EH (cell line): ENCODE measurements around the gene NIM1K.
A peak's percentile ranks its signal among the peaks of the same experiment; 100 is the strongest.
"Not testable (repeated sequence)": the region's sequence is repeated elsewhere in the genome, so short reads cannot be mapped to it uniquely, and the experiment has no call there.

Experiments used
- DNase-seq: peaks from one replicate; pipeline ENCODE4 v3.0.0-alpha.2; 2015; ENCODE audit warnings: low read depth

NIM1K gene

DNA sequence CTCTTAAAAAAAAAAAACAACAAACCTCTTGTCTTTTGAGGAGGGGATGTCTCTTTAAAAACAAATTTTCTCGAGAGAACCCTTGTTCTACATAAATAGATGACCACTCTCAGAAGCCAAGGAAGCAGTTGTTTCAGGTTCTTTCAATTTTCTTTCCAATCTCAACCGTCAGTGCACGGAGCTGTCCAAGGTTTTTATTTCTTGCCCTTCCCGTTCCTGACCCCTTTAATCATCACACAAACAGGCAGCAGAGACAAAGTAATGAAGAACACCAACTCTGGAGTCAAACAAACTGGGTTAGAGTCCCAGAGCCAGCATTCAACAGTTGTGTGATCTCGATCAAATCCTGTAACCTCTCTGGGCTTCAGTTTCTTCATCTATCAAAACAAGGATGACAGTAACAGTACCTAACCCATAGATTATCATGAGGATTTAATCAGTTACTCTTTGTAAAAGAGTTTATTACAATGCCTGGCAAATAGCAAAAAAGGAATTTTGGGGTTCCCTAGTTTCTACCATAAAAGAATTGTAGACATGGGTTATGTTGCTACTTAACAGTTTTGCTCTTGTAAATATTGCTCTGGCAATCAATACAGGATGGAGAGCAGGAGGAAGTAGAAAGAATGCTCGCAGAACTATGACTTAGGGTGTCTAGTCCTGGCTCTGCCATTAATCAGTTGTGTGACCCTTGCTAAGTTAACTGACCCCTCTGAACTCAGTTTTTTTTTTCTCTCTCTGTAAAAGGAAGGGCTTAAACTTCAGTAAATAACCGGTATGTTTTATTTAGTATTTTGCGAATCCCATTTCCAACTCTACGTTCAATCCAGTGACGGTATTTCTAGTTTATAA, 1.0 kb upstream of the NIM1K start:
- DNase-seq = peak; percentile 57

DNA sequence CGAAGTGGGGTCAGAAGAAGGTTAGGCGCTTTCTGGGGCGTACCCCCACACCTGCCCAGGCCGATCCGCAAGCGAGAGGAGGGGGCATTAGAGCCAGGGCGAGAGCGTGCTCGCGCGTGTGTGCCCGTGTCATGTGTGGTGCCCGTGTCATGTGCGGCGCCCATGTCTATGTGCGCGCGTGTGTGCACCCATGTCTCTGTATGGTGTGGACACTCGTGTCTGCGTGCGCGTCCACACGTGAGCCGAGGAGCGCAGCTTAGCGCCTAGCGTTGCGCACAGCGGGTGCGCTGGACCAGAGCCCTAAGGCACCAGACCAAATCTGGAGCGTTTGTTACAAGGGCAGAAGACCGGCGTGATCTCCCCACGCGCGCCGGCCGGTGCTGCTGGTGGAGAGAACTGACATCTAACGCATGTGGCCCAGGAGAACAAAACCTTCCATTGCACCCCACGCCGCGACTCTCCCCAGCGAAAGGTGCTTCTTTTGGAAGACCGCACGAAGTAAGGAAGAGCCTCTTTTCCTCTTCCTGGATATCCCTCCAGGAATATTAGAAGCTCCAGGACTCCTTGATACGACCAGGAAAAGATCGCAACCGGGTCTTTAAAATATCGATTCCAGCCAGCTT, 644 bp downstream of the NIM1K start:
- peak; percentile 37 for DNase-seq

DNA sequence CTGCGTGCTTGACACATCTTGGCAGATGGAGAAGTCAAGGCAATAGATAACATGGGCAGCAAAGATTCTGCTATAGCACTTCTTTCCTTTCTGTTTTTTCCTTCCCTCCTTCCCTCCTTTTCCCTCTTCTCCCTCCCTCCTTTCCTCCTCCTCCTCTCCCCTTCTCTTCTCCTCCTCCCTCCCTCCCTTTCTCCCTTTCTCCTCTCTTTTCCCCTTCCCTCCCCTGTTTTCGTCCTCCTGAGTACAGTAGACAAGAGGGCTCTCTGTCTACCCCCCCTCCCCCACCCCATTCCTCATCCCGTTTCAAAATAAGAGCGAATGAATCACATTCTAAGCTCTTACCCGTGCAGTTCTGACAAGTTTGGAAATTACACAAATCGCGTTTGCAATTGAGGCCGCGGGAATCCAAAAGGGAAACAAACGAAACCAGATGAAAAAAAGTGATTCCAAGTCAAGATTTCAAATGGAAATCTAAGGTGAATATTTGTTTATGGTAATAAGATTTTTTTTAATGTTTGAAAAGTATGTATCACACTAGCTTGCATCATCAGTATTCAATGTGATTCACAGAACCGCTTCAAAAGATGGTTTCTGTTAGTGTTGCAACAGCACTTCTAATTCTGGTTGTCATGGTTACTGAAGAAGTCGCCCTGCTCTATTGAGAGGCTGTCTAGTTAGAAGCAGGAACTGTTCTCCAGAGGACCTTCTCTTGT, 1.3 kb downstream of the NIM1K start:
- peak; percentile 91 for DNase-seq

DNA sequence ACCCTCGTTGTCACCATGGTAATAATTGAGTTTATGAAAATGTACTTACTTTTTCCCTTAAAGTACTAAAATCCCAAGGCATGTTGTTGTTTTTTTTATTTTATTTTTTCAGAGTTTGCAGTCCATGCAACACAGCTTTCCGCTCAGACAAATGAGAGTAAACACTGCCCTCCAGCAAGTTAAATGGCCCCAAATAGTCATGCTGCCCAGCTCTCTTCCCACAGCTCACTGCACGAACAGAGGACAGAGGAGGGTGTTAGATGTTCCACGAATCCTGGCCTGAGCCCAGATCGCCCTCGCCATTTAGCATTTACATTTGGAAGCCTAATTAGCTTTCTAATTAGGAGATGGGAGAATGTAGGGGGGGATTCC, 1.9 kb downstream of the NIM1K start:
- no peak for DNase-seq

DNA sequence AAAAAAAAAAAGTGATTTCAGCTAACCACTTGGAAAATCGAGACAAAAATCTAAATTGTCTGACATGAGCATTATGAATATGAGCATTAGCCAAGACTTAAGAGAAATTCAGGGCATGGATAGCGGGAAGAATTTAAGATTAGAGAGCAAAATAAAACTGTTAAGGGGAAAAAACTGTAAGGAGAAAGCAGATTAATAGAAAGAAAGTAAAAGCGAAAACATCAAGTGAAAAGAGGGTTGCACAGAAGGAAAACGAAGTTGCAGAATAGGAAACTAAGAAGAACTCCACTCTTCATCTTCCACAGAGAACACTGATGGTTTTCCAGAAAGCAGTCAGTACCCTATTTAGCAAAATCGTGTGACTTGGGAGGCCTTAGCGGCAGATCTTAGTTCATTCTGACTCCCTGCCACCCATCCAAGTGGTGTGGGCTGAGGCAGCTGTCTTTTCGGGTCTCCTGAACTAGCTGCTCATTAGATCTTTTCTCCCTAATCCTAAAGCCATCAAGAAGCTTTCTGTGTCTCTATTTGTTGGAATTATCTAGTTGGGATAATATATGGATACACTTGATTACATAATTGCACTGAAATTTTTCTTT, 3.7 kb downstream of the NIM1K start:
- DNase-seq = no peak

DNA sequence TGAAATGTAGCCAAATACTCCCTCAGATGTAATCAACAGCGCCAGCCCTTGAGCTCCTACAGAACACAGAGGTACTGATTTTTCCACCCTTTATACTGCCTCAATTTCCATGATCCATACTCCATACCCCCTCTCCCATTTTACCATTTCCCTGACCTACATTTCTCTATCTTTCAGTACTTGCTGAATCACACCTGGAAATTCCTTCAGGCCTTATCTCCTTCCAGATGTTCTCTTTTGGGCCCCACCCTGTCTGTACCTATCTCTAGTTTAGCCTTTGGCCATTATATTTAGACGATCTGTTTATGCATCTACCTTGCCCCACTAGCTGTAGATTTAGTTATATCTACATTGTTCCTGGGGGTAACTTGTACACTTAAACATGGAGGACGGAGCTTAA, 5.5 kb downstream of the NIM1K start:
- no peak for DNase-seq

DNA sequence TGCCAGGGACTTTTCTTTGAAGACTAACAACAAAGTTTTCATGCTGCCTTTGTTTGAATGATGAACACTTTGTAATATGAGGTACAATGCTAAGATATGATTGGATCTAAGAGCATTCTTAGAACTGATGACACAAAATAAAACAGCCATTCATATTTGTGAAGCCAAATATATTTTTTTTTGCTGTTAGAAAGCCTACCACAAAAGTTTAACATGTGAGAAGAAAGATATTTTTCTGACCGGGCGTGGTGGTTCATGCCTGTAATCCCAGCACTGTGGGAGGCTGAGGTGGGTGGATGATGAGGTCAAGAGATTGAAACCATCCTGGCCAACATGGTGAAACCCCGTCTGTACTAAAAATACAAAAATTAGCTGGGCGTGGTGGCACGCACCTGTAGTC, 9.4 kb downstream of the NIM1K start:
- not testable (repeated sequence) for DNase-seq

DNA sequence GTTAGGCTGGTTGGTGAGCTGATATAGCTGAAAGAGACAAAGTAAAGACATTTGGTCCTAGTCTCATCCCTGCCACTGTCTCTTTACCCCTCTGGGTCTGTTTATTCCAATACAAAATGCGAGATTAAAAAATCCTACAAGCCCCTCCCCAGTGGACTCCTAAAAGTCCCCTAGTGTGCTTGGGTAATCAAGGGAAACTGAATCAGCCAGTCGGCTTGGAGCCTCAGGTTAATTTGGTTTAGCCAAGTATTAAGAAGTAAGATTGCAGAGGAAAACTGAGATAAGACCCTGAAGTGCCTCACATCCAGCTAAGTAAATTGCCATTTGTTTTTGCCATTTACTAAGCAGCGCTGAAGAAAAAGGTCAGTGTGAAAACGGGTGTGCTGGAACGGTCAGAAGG, 10.4 kb downstream of the NIM1K start:
- no peak for DNase-seq

DNA sequence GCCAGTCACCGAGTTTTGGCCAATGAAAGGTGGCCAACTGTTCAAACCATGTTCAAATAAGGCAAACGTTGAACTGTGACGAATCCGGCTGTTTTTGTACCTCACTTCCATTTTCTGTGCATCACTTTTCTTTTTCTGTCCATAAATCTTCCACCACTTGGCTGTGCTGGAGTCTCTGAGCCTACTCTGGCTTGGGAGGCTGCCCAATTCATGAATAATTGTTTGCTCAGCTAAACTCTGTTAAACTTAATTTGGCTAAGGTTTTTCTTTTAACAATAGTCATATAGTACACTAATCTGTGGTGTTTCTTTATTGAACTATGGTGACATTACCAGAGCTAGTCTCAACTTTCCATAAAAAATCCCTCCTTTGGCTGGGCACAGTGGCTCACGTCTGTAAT, 11.3 kb downstream of the NIM1K start:
- no peak for DNase-seq

DNA sequence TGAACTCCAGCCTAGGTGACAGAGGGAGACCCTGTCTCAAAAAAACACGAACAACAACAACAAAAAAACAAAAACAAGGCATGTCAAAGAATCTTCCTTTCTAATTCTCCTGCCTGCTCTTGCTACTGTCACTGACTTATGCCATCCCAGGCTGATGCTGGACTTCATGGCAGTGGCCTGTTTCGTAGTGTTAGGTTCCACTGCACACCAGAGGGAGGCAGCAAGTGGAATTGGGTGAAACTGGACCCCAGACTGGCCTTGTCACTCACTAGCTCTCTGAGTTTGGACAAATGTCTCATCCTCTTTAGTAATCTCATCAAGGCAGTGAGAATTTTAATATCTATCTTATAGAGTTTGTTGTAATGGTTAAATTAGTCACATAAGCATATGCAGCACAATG, 12.9 kb downstream of the NIM1K start:
- DNase-seq = no peak

DNA sequence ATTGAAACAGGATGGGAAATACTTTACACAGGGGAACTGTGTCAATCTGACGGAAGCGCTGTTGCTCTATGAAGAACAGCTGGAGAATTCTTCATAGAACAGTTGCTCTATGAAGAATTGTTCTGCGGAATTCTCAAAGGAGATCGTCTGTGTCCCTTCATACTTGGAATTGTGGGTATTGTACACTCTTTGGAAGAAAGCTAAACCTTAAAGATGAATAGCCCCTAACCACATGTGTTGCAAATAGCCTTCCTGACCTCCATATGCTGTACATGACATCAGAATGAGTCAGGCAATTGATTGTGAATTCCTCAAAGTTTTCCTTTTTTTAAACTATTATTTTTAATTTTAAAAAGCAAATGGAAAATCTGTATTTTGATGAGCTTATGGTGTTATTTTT, 15.6 kb downstream of the NIM1K start:
- DNase-seq = no peak

DNA sequence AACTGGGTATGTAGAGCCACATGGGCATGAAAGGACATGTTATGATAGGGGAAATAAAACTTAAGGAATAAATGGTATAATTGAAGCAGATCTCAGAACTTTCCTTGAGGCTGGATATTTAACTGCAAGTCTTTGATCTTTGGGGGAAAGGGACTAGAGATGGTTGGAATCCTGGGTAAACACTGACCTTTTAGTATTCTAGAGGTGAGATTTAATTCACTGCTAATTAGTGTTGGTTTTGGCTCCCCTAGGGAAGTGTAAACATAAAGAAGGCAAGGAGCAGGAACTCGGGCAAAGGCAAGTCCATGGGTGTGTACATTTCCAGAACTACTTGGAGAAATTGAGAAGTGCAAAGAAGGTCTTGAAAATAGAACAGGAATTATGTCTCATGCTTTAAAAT, 16.6 kb downstream of the NIM1K start:
- DNase-seq = no peak

DNA sequence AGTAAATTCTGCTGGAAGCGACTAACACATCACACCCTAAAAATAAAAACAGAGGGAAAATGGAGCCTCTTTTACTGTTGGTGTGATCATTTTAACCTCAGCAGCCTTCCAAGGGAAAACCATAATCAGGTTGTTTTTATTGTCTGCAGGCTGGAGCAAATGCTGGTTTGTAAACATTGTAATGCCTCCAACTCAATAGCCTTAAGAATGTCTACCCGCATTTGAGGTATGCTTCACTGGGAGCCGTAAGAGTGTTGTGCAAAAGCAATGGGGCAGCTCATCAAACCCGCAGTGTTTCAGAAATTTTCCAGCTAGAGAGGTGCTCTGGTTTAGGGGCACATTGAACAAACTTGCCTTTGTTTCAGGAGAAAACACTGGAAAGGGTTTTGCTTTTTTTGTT, 17.0 kb downstream of the NIM1K start:
- no peak for DNase-seq

DNA sequence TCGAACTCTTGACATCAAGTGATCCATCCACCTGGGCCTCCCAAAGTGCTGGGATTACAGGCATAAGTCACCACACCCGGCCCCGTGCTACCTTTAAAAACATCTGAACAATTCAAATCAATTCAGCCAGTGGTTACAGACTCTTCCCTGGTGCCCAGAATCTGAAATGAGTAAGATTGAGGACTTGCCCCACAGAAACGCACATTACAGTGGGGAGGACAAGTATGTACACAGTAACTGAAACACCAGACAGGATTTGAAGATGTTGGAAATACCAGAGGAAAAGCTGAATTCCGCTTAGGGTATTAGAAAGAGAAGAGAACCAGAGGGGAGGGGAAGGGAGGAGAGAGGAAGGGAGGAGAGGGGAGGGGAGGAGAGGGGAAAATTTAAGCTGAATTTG, 17.8 kb downstream of the NIM1K start:
- no peak for DNase-seq

DNA sequence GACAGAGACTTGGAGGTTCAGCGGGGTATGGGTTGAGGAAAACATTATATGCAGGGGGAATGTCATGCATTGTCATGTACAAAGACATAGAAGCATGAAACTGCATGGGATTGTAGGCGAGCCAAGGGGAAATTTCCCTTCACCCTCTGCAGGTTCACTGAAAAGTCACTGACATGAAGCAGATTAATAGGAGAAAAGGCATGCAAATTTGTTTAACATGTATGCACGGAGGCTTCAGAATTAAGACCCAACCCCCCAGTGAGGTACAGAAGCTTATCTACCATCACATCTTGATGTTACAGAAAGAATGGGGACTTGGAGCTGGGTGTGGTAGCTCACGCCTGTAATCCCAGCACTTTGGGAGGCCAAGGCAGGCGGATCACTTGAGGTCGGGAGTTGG, 18.5 kb downstream of the NIM1K start:
- DNase-seq = no peak

DNA sequence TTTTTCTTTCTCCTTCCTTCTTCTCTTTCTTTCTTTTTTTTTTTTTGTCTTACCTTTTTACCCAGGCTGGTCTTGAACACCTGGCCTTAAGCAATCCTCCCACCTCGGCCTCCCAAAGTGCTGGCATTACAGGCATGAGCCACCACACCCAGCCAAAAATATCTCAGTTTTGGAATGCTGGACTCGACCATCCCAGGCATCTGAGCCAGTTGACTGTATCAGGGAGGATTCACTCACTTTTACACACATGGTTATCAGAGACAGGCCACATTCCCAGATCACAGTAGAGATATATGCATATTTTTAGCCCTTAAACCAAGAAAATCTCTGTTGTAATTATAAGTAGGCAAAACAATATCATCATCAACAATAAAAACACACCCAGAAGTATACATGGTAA, 21.9 kb downstream of the NIM1K start:
- peak; percentile 23 for DNase-seq

DNA sequence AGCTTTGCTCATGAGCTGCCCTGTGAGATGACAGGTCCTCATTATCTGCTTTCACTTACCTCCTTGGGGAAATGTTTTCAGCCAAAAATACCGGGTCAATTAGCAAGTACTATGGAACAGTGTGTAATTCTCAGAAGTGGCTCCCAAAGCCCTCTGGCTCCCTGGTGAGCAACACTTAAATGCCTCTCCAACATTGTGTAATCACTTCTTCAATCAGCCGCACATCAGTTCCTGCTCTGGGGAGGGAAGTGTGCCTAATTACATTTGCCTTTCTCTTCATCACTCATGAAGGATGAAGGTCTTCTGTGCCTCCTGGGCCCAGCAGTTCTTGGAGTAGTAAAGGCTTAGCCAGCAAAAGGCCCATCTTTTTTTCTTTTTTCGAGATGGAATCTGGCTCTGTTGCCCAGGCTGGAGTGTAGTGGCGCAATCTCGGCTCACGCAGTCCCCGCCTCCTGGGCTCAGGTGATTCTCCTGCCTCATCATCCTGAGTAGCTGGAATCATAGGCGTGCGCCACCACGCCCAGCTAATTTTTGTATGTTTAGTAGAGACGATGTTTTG, 23.1 kb downstream of the NIM1K start:
- DNase-seq = peak; percentile 37

DNA sequence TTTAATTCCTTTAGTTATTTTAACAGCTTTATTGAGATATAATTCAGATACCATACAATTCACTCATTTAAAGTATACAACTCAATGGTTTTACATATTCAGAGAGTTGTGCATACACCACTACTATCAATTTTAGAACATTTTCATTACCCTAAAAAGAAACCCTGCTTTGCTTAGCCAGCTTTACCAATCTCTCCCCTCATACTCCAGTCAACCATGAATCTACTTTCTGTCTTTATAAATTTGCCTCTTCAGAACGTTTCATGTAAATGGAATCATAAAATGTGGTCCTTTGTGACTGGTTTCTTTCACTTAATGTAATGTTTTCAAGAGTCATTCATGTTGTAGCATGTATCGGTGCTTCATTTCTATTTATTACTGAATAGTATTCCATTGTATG, 24.9 kb downstream of the NIM1K start:
- no peak for DNase-seq

DNA sequence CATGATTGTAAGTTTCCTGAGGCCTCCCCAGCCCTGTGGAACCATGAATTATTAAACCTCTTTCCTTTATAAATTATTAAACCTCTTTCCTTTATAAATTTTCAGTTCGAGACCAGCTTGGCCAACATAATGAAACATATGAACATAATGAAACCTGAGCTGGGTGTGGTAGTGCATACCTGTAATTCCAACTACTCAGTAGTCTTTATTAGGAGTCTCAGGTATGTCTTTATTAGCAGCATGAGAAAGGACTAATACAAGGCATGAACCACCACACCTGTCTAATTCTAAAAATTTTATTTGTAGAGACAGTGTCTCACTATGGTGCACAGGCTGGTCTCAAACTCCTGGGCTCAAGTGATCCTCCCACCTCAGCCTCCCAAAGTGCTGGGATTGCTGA, 27.1 kb downstream of the NIM1K start:
- DNase-seq = no peak

DNA sequence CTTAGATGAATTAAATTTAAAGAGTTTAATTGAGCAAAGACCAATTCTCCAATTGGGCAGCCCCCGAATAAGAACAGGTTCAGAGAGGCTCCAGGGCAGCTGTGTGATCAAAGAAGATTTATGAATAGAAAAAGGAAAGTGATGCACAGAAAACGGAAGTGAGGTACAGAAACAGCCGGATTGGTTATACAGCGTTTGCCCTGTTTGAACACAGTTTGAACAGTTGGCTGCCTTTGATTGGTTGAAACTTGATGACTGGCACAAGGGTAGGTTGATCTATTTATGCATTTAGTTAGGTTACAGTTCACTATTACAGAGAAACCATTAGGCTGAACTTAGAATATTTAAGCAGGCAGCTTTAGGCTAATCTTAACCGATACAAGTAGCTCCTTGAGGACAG, 29.5 kb downstream of the NIM1K start:
- DNase-seq = no peak

DNA sequence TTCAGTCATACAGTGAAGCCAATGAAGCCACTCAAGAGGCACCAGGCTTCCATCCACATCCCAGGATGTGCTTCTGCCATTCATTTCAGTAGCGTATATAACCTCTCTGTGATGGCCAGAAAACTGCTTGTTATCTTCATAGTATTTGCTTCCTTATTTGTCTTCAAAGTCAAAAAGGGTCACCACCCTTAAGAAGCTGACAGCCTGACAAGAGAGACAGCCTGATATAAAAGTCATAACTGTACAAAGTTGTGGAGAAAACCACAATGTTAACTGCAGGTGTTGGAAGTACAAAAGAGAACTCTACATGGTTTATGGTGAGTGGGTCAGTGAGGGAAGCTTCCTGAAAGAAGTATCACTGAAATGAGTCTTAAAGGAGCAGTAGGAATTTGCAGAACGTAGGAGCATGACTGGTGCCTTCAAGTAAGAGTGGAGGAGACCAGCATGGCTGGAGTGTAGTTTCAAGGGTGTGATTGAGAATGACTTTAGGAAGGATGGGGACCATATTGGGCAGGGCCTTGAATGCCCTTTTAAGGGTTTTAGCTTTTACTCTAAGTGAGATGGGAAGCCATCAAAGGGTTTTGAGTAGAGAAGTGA, 33.7 kb downstream of the NIM1K start:
- DNase-seq = no peak

DNA sequence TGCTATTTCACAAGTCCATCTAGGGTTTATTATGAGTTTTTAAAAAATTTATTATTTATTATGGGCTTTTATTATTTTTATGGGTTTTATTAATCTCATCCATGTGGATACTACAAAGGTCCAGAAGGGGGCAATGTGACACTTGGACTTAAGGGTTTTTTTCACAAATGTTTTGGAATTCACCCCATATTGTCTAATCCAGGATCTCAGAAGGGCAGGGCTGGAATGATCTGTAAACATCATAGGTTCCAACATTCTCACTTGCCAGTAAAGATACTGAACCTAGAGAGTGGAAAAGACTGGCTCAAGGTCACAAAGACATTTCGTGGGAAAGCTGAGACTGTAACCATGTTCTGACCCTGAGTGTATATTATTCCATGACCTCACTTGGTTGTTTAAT, 35.6 kb downstream of the NIM1K start:
- DNase-seq = peak; percentile 52
